ENCODE measurements around the gene ZSWIM3. TPM values are rescaled to one million over a fixed set of nuclear protein-coding genes. Genes with fewer than 3 reads are reported as not detected.
A peak's percentile ranks its signal among the peaks of the same experiment; 100 is the strongest.

The ZSWIM3 gene
- total and polyA plus RNA-seq, 2 of the 13 experiments (the other 11 are each of a cell fraction or from before 2014, with no cell fraction given), result 5.2 to 5.8 TPM

DNA sequence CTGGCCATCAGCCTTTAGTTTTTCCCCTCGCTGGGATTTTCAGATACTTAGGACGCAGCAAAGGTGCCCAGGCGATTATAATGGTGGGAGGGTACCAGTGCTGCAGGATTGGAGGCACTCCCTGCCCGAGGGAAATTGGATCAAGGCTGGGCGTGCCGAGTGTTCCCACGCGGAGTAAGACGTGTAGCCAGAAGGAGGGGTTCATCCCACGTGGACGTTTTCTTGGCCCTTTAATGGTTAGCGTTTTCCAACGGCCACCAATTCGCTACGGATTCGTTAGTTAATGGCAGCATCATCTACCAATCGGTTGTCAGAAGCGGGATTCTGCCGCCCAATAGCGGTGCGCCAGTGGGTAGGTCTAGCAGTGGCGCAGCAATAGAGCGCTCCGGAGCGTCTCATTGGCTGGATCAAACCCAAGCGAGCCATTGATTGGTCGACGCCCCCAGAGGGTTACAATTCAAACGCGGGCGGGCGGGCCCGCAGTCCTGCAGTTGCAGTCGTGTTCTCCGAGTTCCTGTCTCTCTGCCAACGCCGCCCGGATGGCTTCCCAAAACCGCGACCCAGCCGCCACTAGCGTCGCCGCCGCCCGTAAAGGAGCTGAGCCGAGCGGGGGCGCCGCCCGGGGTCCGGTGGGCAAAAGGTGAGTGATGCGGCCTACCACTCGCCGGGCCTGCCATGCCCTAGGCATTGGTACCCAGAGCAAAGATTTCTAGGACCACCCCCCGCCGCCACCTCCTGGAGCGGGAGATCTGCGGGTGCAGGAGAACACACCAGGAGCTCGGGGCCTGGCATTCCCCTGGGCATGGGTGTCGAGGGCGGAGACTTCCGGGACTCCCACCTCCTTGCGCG is 45.0 kb upstream of the ZSWIM3 start, which contains the start of gene UBE2C (continued):
- TF ChIP-seq GATA4 (IDR thresholded peaks at IDR 0.05; ENCODE audit: borderline replicate concordance, low read depth) (no peak), ZNF318 (CRISPR knock-in tag; IDR thresholded peaks at IDR 0.05) (no peak), ZKSCAN8 (CRISPR knock-in tag; IDR thresholded peaks at IDR 0.05; ENCODE audit: borderline replicate concordance) (no peak), ZNF644 (CRISPR knock-in tag; IDR thresholded peaks at IDR 0.05; ENCODE audit: low read depth) (no peak), ZFP82 (CRISPR knock-in tag; IDR thresholded peaks at IDR 0.05; ENCODE audit: borderline replicate concordance) (no peak), LCORL (IDR thresholded peaks at IDR 0.05) (no peak), LCORL (CRISPR knock-in tag; IDR thresholded peaks at IDR 0.05) (no peak), ZSCAN31 (CRISPR knock-in tag; IDR thresholded peaks at IDR 0.05; ENCODE audit: low read depth) (no peak), RFX5 (IDR thresholded peaks at IDR 0.05; ENCODE audit: low read depth, low read length) (no peak), ZNF761 (CRISPR knock-in tag; conservative IDR thresholded peaks at IDR 0.05) (no peak), ZNF24 (IDR thresholded peaks at IDR 0.05) (no peak), PRDM15 (CRISPR knock-in tag; IDR thresholded peaks at IDR 0.05) (peak; percentile 28; the same call in 1 of the 2 replicates), ZSCAN22 (CRISPR knock-in tag; IDR thresholded peaks at IDR 0.05) (no peak), NPAS2 (CRISPR knock-in tag; IDR thresholded peaks at IDR 0.05; ENCODE audit: borderline replicate concordance) (no peak), HOXA5 (CRISPR knock-in tag; IDR thresholded peaks at IDR 0.05) (no peak), CBX5 (CRISPR knock-in tag; IDR thresholded peaks at IDR 0.05; ENCODE audit: borderline replicate concordance) (no peak; the same call in 1 of the 2 replicates)
- TF ChIP-seq, protein P1, sequence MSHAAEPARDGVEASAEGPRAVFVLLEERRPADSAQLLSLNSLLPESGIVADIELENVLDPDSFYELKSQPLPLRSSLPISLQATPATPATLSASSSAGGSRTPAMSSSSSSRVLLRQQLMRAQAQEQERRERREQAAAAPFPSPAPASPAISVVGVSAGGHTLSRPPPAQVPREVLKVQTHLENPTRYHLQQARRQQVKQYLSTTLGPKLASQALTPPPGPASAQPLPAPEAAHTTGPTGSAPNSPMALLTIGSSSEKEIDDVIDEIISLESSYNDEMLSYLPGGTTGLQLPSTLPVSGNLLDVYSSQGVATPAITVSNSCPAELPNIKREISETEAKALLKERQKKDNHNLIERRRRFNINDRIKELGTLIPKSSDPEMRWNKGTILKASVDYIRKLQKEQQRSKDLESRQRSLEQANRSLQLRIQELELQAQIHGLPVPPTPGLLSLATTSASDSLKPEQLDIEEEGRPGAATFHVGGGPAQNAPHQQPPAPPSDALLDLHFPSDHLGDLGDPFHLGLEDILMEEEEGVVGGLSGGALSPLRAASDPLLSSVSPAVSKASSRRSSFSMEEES (CRISPR knock-in tag; IDR thresholded peaks at IDR 0.05), result peak; percentile 33; the same call in 1 of the 2 replicates

All from HepG2 (cell line).